IPS DF 6.9 (cell line): ENCODE measurements around the gene NBAS.
"Not testable (repeated sequence)": the region's sequence is repeated elsewhere in the genome, so short reads cannot be mapped to it uniquely, and the experiment has no call there.

ENCODE experiments used
- DNase-seq: peaks from one replicate; pipeline ENCODE4 v3.0.0-alpha.2; 2013; ENCODE audit warnings: low read depth, low spot score
- H3K27ac ChIP-seq: one replicate; pipeline ENCODE4 v1.5.1; 2013; ENCODE audit warnings: low read length, control low read depth
- H3K27me3 ChIP-seq: 2 replicates; pipeline ENCODE4 v1.6.1; 2013; ENCODE audit warnings: mild to moderate bottlenecking, low read length; ENCODE audit not compliant: control insufficient read depth, insufficient read depth
- H3K36me3 ChIP-seq: 2 replicates; pipeline ENCODE4 v1.6.1; 2013; ENCODE audit warnings: low read length; ENCODE audit not compliant: control insufficient read depth, insufficient read depth
- H3K4me1 ChIP-seq: 2 replicates; pipeline ENCODE4 v1.6.1; 2013; ENCODE audit warnings: low read length; ENCODE audit not compliant: control insufficient read depth, insufficient read depth
- H3K4me3 ChIP-seq: 2 replicates; pipeline ENCODE4 v1.5.1; 2013; ENCODE audit warnings: mild to moderate bottlenecking, low read length
- H3K9me3 ChIP-seq: 2 replicates; pipeline ENCODE4 v1.6.1; 2013; ENCODE audit warnings: low read length, inconsistent platforms; ENCODE audit not compliant: control insufficient read depth, insufficient read depth
- WGBS: extraction: QIAGEN DNeasy Blood & Tissue Kit; methylation state at CpG from one replicate; pipeline ENCODE4 v1.1.7; 2013; ENCODE audit warnings: mixed read lengths, missing lambda C conversion rate; ENCODE audit not compliant: insufficient read length, insufficient coverage; 5-methylcytosine and 5-hydroxymethylcytosine counted together

The NBAS gene

GRCh38 chr2:15447381-15447780 lies 113.8 kb downstream of the NBAS start:
- no peaks in the 10 kb centered on the region for H3K36me3 ChIP-seq

GRCh38 chr2:15446961-15447360 lies 114.2 kb downstream of the NBAS start:
- Histone ChIP-seq H3K4me1 (no peaks in the 10 kb centered on the region; the same call in 1 of the 2 replicates), H3K4me3 (no peak overlapping the region), H3K27me3 (no peaks in the 10 kb centered on the region), H3K36me3 (no peaks in the 10 kb centered on the region), H3K27ac (no peak overlapping the region), H3K9me3 (no peaks in the 10 kb centered on the region)
- WGBS, result no CpG with 5 or more reads among the region's 4 CpGs
- DNase-seq, result no peak

More at GRCh38 chr2:15447381-15447780, 113.8 kb downstream of the NBAS start:
- Histone ChIP-seq H3K4me3 (no peak overlapping the region), H3K4me1 (no peaks in the 10 kb centered on the region; the same call in 1 of the 2 replicates), H3K27me3 (no peaks in the 10 kb centered on the region), H3K27ac (no peak overlapping the region), H3K9me3 (no peaks in the 10 kb centered on the region)
- WGBS, result no CpG with 5 or more reads among the region's 2 CpGs
- DNase-seq, result no peak

- H3K27me3 ChIP-seq, result no peaks in the 10 kb centered on the region
- WGBS, result no CpG with 5 or more reads among the region's 2 CpGs
- H3K27ac ChIP-seq, result no peak overlapping the region
- no peaks in the 10 kb centered on the region for H3K36me3 ChIP-seq
- no peaks in the 10 kb centered on the region for H3K9me3 ChIP-seq
- H3K4me1 ChIP-seq, result no peaks in the 10 kb centered on the region; the same call in 1 of the 2 replicates
- no peak overlapping the region for H3K4me3 ChIP-seq
- no peak for DNase-seq
Measured at GRCh38 chr2:15445891-15446562, 115.1 kb downstream of the NBAS start.

- no CpG with 5 or more reads among the region's 22 CpGs for WGBS
- not testable (repeated sequence) for DNase-seq, H3K36me3 ChIP-seq, H3K4me1 ChIP-seq, H3K27me3 ChIP-seq, H3K9me3 ChIP-seq, H3K4me3 ChIP-seq, H3K27ac ChIP-seq
Measured at GRCh38 chr2:15439768-15440524, 121.2 kb downstream of the NBAS start.

GRCh38 chr2:15439366-15439765 lies 121.8 kb downstream of the NBAS start:
- not testable (repeated sequence) for H3K27ac ChIP-seq, DNase-seq, H3K4me3 ChIP-seq, H3K27me3 ChIP-seq, H3K4me1 ChIP-seq, H3K36me3 ChIP-seq, H3K9me3 ChIP-seq
- no CpG with 5 or more reads among the region's 10 CpGs for WGBS

GRCh38 chr2:15436195-15436594 lies 124.9 kb downstream of the NBAS start:
- H3K9me3 ChIP-seq, result no peaks in the 10 kb centered on the region
- no peak for DNase-seq
- no peaks in the 10 kb centered on the region for H3K4me1 ChIP-seq
- no peaks in the 10 kb centered on the region; the same call in 1 of the 2 replicates for H3K36me3 ChIP-seq
- H3K27me3 ChIP-seq, result no peaks in the 10 kb centered on the region
- H3K4me3 ChIP-seq, result no peak overlapping the region
- no CpG with 5 or more reads among the region's 2 CpGs for WGBS
- no peak overlapping the region for H3K27ac ChIP-seq

- no peaks in the 10 kb centered on the region for H3K27me3 ChIP-seq
- H3K4me3 ChIP-seq, result no peak overlapping the region
- no peak for DNase-seq
- no peaks in the 10 kb centered on the region for H3K4me1 ChIP-seq
- WGBS, result no CpG with 5 or more reads among the region's 5 CpGs
- no peak overlapping the region for H3K27ac ChIP-seq
- no peaks in the 10 kb centered on the region; the same call in 1 of the 2 replicates for H3K36me3 ChIP-seq
- H3K9me3 ChIP-seq, result no peaks in the 10 kb centered on the region
Measured at GRCh38 chr2:15435474-15435873, 125.7 kb downstream of the NBAS start.

- Histone ChIP-seq H3K27me3 (no peaks in the 10 kb centered on the region), H3K4me3 (no peak overlapping the region), H3K4me1 (no peaks in the 10 kb centered on the region), H3K27ac (no peak overlapping the region), H3K9me3 (no peaks in the 10 kb centered on the region), H3K36me3 (no peaks in the 10 kb centered on the region)
- WGBS, result no CpG with 5 or more reads among the region's 5 CpGs
- no peak for DNase-seq
Measured at GRCh38 chr2:15432642-15433256, 128.4 kb downstream of the NBAS start.

- no CpG with 5 or more reads among the region's 1 CpG for WGBS
- Histone ChIP-seq H3K27ac (no peak overlapping the region), H3K4me3 (no peak overlapping the region), H3K27me3 (no peaks in the 10 kb centered on the region), H3K4me1 (no peaks in the 10 kb centered on the region), H3K9me3 (no peaks in the 10 kb centered on the region), H3K36me3 (no peaks in the 10 kb centered on the region)
- no peak for DNase-seq
Measured at GRCh38 chr2:15429032-15429431, 132.1 kb downstream of the NBAS start.

GRCh38 chr2:15427987-15428386 lies 133.1 kb downstream of the NBAS start:
- no peaks in the 10 kb centered on the region for H3K4me1 ChIP-seq
- no peak overlapping the region for H3K27ac ChIP-seq
- no peak for DNase-seq
- H3K4me3 ChIP-seq, result no peak overlapping the region
- no peaks in the 10 kb centered on the region for H3K36me3 ChIP-seq
- H3K27me3 ChIP-seq, result no peaks in the 10 kb centered on the region
- H3K9me3 ChIP-seq, result no peaks in the 10 kb centered on the region
